IMR-90 (cell line): Measurements from ENCODE around the gene PSTK. TPM values are rescaled to one million over a fixed set of nuclear protein-coding genes. Genes with fewer than 3 reads are reported as not detected.

Source experiments
- ATAC-seq: fragments of 200-7000 bp; cut with Tn5 transposase; 2 replicates; pipeline ENCODE4 v1.9.1; 2020; ENCODE audit warnings: low read depth, mild to moderate bottlenecking, moderate library complexity
- BruUV-seq: library from RNA; stranded (reverse); fragments of 400-500 nt; replicated peaks from 2 replicates; lab custom pipeline; 2021; lab: Mats Ljungman, UMichigan
- CTCF ChIA-PET: fragments of 300-600 bp; formaldehyde crosslinking; extraction: SDS; loops from one replicate; lab custom pipeline; 2021; ENCODE audit warnings: antibody characterized with exemption; lab: Yijun Ruan, JAX
- POLR2A ChIA-PET: fragments of 300-600 bp; sonication (Branson Sonifier 250); formaldehyde crosslinking; loops from one replicate; lab custom pipeline; 2022; ENCODE audit warnings: antibody characterized with exemption; ENCODE audit not compliant: unreplicated experiment; lab: Charles Lee
- DNase-seq: peaks from one replicate; pipeline ENCODE4 v3.0.0; 2013
- H2AFZ ChIP-seq: replicated peaks from 2 replicates; pipeline ENCODE3; 2013; ENCODE audit warnings: low read length, mild to moderate bottlenecking; ENCODE audit not compliant: poor library complexity
- H2AK5ac ChIP-seq: 2 replicates; pipeline ENCODE4 v1.6.1; 2013; ENCODE audit warnings: low read depth, low read length, inconsistent platforms
- H2AK9ac ChIP-seq: replicated peaks from 2 replicates; pipeline ENCODE3; 2013; ENCODE audit warnings: mild to moderate bottlenecking, low read depth, low read length, moderate library complexity; ENCODE audit not compliant: poor library complexity
- H2BK120ac ChIP-seq: 2 replicates; pipeline ENCODE4 v1.6.1; 2013; ENCODE audit warnings: low read depth, low read length, inconsistent platforms
- H2BK15ac ChIP-seq: 3 replicates; pipeline ENCODE4 v1.6.1; 2013; ENCODE audit warnings: low read depth, low read length, inconsistent platforms
- H2BK20ac ChIP-seq: 2 replicates; pipeline ENCODE4 v1.6.1; 2013; ENCODE audit warnings: low read depth, mild to moderate bottlenecking, inconsistent platforms, low read length, moderate library complexity
- H2BK5ac ChIP-seq: 2 replicates; pipeline ENCODE4 v1.6.1; 2013; ENCODE audit warnings: mild to moderate bottlenecking, low read depth, low read length, inconsistent platforms; ENCODE audit not compliant: poor library complexity, severe bottlenecking
- H3K14ac ChIP-seq: replicated peaks from 2 replicates; pipeline ENCODE4 v1.6.1; 2013; ENCODE audit warnings: low read depth, low read length, inconsistent platforms
- H3K18ac ChIP-seq: 2 replicates; pipeline ENCODE4 v1.6.1; 2013; ENCODE audit warnings: low read depth, low read length, control low read depth
- H3K23ac ChIP-seq: 2 replicates; pipeline ENCODE4 v1.6.1; 2013; ENCODE audit warnings: low read depth, low read length, inconsistent platforms
- H3K27ac ChIP-seq: 2 replicates; pipeline ENCODE4 v1.5.1; 2013; ENCODE audit warnings: mild to moderate bottlenecking, control low read depth, low read length; ENCODE audit not compliant: insufficient read depth
- H3K27me3 ChIP-seq: 2 replicates; pipeline ENCODE4 v1.6.1; 2013; ENCODE audit warnings: low read length; ENCODE audit not compliant: control insufficient read depth, insufficient read depth
- H3K36me3 ChIP-seq: 2 replicates; pipeline ENCODE4 v1.6.1; 2013; ENCODE audit warnings: low read length, mixed read lengths; ENCODE audit not compliant: control insufficient read depth, insufficient read depth
- H3K4ac ChIP-seq: 2 replicates; pipeline ENCODE4 v1.6.1; 2013; ENCODE audit warnings: low read depth, low read length, inconsistent platforms
- H3K4me1 ChIP-seq: 2 replicates; pipeline ENCODE4 v1.6.1; 2013; ENCODE audit warnings: low read length, mixed read lengths; ENCODE audit not compliant: control insufficient read depth, insufficient read depth
- H3K4me2 ChIP-seq: 2 replicates; pipeline ENCODE4 v1.6.1; 2013; ENCODE audit warnings: low read depth, mild to moderate bottlenecking, control low read depth, low read length, moderate library complexity
- H3K4me3 ChIP-seq: 2 replicates; pipeline ENCODE4 v1.5.1; 2013; ENCODE audit warnings: low read depth, mild to moderate bottlenecking, control low read depth, low read length, moderate library complexity; ENCODE audit not compliant: insufficient read depth
- H3K56ac ChIP-seq: 2 replicates; pipeline ENCODE4 v1.6.1; 2013; ENCODE audit warnings: low read length, inconsistent platforms; ENCODE audit not compliant: insufficient read depth; ENCODE audit errors: extremely low read depth
- H3K79me1 ChIP-seq, 2 experiments: 2 replicates each; pipeline ENCODE4 v1.6.1; 2013; ENCODE audit warnings: low read length in 2 of 2, inconsistent platforms in 1 of 2, low read depth in 1 of 2
- H3K9ac ChIP-seq: 2 replicates; pipeline ENCODE4 v1.6.1; 2013; ENCODE audit warnings: low read depth, low read length, control low read depth
- H3K9me1 ChIP-seq: 2 replicates; pipeline ENCODE4 v1.6.1; 2013; ENCODE audit warnings: low read length, inconsistent platforms; ENCODE audit not compliant: insufficient read depth
- H3K9me3 ChIP-seq: 2 replicates; pipeline ENCODE4 v1.6.1; 2013; ENCODE audit warnings: low read length; ENCODE audit not compliant: control insufficient read depth, insufficient read depth
- H4K20me1 ChIP-seq: 2 replicates; pipeline ENCODE4 v1.6.1; 2013; ENCODE audit warnings: low read length, inconsistent platforms; ENCODE audit not compliant: insufficient read depth
- H4K5ac ChIP-seq: 2 replicates; pipeline ENCODE4 v1.6.1; 2013; ENCODE audit warnings: mild to moderate bottlenecking, low read depth, low read length, control low read depth
- H4K8ac ChIP-seq, 2 experiments: 2 replicates each; pipeline ENCODE4 v1.6.1; 2013; ENCODE audit warnings: low read depth in 2 of 2, low read length in 2 of 2, control low read depth in 1 of 2, inconsistent platforms in 1 of 2
- H4K91ac ChIP-seq: 2 replicates; pipeline ENCODE4 v1.6.1; 2013; ENCODE audit warnings: low read depth, low read length, inconsistent platforms; ENCODE audit not compliant: insufficient read depth
- BHLHE40 ChIP-seq: fragments of 150-350 bp; IDR thresholded peaks from 2 replicates; pipeline ENCODE4 v1.6.1; 2016; ENCODE audit warnings: mild to moderate bottlenecking, low read depth, low read length
- CEBPB ChIP-seq: IDR thresholded peaks from 2 replicates; pipeline ENCODE4 v1.6.1; 2012; ENCODE audit warnings: low read depth, low read length, improper control_type of control experiment
- CHD1 ChIP-seq: IDR thresholded peaks from 2 replicates; pipeline ENCODE4 v1.6.1; 2012; ENCODE audit warnings: low read depth, low read length, improper control_type of control experiment
- CTCF ChIP-seq: conservative IDR thresholded peaks from 2 replicates; pipeline ENCODE4 v1.5.1; 2012; ENCODE audit warnings: mild to moderate bottlenecking, low read depth, low read length, improper control_type of control experiment
- FOS ChIP-seq: fragments of 150-350 bp; IDR thresholded peaks from 2 replicates; pipeline ENCODE4 v1.6.1; 2016; ENCODE audit warnings: low read depth, low read length
- MAFK ChIP-seq: IDR thresholded peaks from 2 replicates; pipeline ENCODE4 v1.6.1; 2012; ENCODE audit warnings: low read depth, low read length, improper control_type of control experiment
- MAZ ChIP-seq: IDR thresholded peaks from 2 replicates; pipeline ENCODE4 v1.6.1; 2012; ENCODE audit warnings: low read depth, mild to moderate bottlenecking, low read length, improper control_type of control experiment, moderate library complexity, borderline replicate concordance
- MXI1 ChIP-seq: IDR thresholded peaks from 2 replicates; pipeline ENCODE4 v1.6.1; 2012; ENCODE audit warnings: low read depth, mild to moderate bottlenecking, low read length, moderate library complexity, borderline replicate concordance
- NFE2L2 ChIP-seq: fragments of 150-350 bp; IDR thresholded peaks from 2 replicates; pipeline ENCODE4 v1.6.1; 2016; ENCODE audit warnings: low read depth, mild to moderate bottlenecking, low read length
- POLR2A ChIP-seq: IDR thresholded peaks from 2 replicates; pipeline ENCODE4 v1.6.1; 2012; ENCODE audit warnings: mild to moderate bottlenecking, low read depth, low read length
- RAD21 ChIP-seq: IDR thresholded peaks from 2 replicates; pipeline ENCODE4 v1.6.1; 2012; ENCODE audit warnings: low read length, improper control_type of control experiment
- RCOR1 ChIP-seq: IDR thresholded peaks from 2 replicates; pipeline ENCODE4 v1.6.1; 2012; ENCODE audit warnings: mild to moderate bottlenecking, low read length, improper control_type of control experiment; ENCODE audit not compliant: insufficient replicate concordance
- RFX5 ChIP-seq: IDR thresholded peaks from 2 replicates; pipeline ENCODE4 v1.8.0; 2012; ENCODE audit warnings: low read depth, mild to moderate bottlenecking, low read length, moderate library complexity
- USF2 ChIP-seq: fragments of 150-350 bp; IDR thresholded peaks from 2 replicates; pipeline ENCODE4 v1.6.1; 2017; ENCODE audit warnings: mild to moderate bottlenecking, antibody characterized with exemption, low read length, low read depth
- WGBS, 2 experiments: methylation state at CpG; one replicate each; pipeline versions ENCODE4 v1.1.5 to v1.1.7; 2013; ENCODE audit warnings: missing lambda C conversion rate in 2 of 2; ENCODE audit not compliant: insufficient read length in 1 of 2; ENCODE audit errors: extremely low coverage in 2 of 2; 5-methylcytosine and 5-hydroxymethylcytosine counted together
- dilution Hi-C: fragments of 300-500 bp; cut with HindIII; formaldehyde crosslinking; loops from one replicate; pipeline ENCODE4 v1.14.3; 2018; ENCODE audit warnings: low sequenced_read_pairs; ENCODE audit not compliant: unreplicated experiment
- in situ Hi-C: fragments of 300-500 bp; cut with MboI; formaldehyde crosslinking; loops from 3 replicates; pipeline ENCODE4 v1.14.3; 2019; ENCODE audit warnings: low sequenced_read_pairs, inconsistent platforms, mixed read lengths
- intact Hi-C: fragments of 100-400 bp; cut with micrococcal nuclease; formaldehyde crosslinking; loops from 2 replicates; pipeline ENCODE4 v1.10.0; 2022
- polyA plus RNA-seq, 3 experiments: library from polyadenylated mRNA; depleted of rRNA; stranded (reverse); fragments of >200 nt; gene quantifications; 2 replicates each; pipeline ENCODE4 v1.2.3, GENCODE V29; 2012; ENCODE audit warnings: low replicate concordance in 1 of 3
- total RNA-seq: library from RNA; depleted of rRNA; stranded (reverse); fragments of >200 nt; gene quantifications from 2 replicates; pipeline ENCODE4 v1.2.3, GENCODE V29; 2012
- TF ChIP-seq, protein P1 (sequence below): fragments of 150-350 bp; IDR thresholded peaks from 2 replicates; pipeline ENCODE4 v1.6.1; 2016; ENCODE audit warnings: low read depth, mild to moderate bottlenecking, low read length, moderate library complexity, borderline replicate concordance

The PSTK gene
- total and polyA plus RNA-seq, 2 of the 4 experiments (the other 2 are of a cell fraction) = 4.1 to 4.2 TPM

DNA sequence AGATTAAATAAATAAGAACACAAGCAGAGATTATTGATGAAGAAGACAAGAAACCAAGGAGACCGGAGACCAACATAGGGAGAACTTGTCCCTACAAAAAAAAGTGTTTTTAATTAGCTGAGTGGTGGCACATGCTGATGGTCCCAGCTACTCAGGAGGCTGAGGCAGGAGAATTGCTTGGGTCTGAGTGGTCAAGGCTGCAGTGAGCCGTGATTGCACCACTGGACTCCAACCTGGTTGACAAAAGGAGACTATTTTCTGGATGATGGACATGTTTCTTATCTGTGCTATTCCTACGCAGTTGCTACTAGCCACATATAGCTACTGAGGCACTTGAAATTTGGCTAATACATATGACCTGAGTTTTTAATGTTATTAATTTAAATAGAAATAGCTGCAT is 18.7 kb downstream of the PSTK start:
- Histone ChIP-seq H2BK5ac (no peak overlapping the region), H2AK9ac (no peak overlapping the region), H3K27ac (no peak overlapping the region), H3K23ac (no peak overlapping the region), H3K4me3 (no peak overlapping the region), H2BK120ac (no peak overlapping the region), H3K79me1 (peaks cover 23 to 25% of the 10 kb centered on the region in 2 experiments; a peak in 3 of 4 replicates), H2BK20ac (no peak overlapping the region), H4K5ac (no peak overlapping the region), H3K9ac (no peak overlapping the region), H4K20me1 (peaks cover 3% of the 10 kb centered on the region; the same call in 1 of the 2 replicates), H3K4me1 (no peaks in the 10 kb centered on the region; the same call in 1 of the 2 replicates), H3K56ac (no peak overlapping the region), H4K8ac (no peak overlapping the region), H2AK5ac (no peak overlapping the region), H3K27me3 (no peaks in the 10 kb centered on the region), H2BK15ac (no peak overlapping the region), H3K9me3 (no peaks in the 10 kb centered on the region), H3K14ac (no peak overlapping the region), H3K36me3 (peaks cover 12% of the 10 kb centered on the region), H4K91ac (no peak overlapping the region), H3K18ac (no peak overlapping the region), H2AFZ (no peak overlapping the region), H3K9me1 (no peaks in the 10 kb centered on the region), H3K4ac (no peak overlapping the region), H3K4me2 (no peak overlapping the region)
- TF ChIP-seq FOS (no peak), CEBPB (no peak), RCOR1 (no peak), POLR2A (no peak), RAD21 (no peak), BHLHE40 (no peak), CTCF (no peak), MAFK (no peak), MAZ (no peak), MXI1 (no peak), USF2 (no peak), RFX5 (no peak), NFE2L2 (no peak), CHD1 (no peak)
- TF ChIP-seq, protein P1, sequence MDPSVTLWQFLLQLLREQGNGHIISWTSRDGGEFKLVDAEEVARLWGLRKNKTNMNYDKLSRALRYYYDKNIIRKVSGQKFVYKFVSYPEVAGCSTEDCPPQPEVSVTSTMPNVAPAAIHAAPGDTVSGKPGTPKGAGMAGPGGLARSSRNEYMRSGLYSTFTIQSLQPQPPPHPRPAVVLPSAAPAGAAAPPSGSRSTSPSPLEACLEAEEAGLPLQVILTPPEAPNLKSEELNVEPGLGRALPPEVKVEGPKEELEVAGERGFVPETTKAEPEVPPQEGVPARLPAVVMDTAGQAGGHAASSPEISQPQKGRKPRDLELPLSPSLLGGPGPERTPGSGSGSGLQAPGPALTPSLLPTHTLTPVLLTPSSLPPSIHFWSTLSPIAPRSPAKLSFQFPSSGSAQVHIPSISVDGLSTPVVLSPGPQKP = no peak
- in situ Hi-C loops (no loop called here), dilution Hi-C loops (no loop called here), intact Hi-C loops (no loop called here)
- no TSS peak for BruUV-seq
- 100% methylated on average over 1 of the region's 3 CpGs; no CpG with 5 or more reads in 1 of the 2 experiments for WGBS, 2 experiments
- ChIA-PET POLR2A (no interaction called here), CTCF (no interaction called here)
- ATAC-seq = no peak
- DNase-seq = no peak
